Measurements from ENCODE around the gene CCDC188.

Gene CCDC188

DNA sequence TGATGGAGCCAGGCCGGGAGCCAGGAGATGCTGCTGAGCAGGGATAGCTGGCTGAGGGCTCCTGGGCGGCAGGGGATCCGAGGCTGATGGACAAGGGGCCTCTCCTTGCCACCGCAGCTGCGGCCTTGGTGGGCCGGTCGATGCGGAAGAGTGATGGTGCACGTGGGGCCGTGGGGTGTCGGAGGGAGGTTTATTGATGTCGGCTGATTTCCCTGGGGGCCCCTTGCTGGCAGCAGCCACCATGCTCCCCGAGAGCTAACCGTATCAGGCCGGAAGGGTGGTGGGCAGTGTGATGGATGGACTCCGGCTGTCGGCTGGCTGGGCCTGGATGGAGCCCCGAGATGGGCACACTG is 31.0 kb upstream of the CCDC188 start:
- Histone ChIP-seq H3K9me2 (ENCODE audit: low read depth, low read length) (no peaks in the 10 kb centered on the region), H3K9me3 (ENCODE audit: low read length) (no peaks in the 10 kb centered on the region), H3K27me3 (ENCODE audit: insufficient read depth, low read length) (0 out of 2 replicates have a peak, but pooled peaks cover under 1% of the 10 kb centered on the region), H2AFZ (ENCODE audit: low read length) (no peak overlapping the region), H3K4me2 (ENCODE audit: low read length) (no peak overlapping the region), H3K27ac (ENCODE audit: low read depth, low read length, poor library complexity, severe bottlenecking) (no peak overlapping the region), H4K20me1 (ENCODE audit: insufficient read depth, low read length) (no peaks in the 10 kb centered on the region), H3K36me3 (ENCODE audit: insufficient read depth, low read length) (no peaks in the 10 kb centered on the region), H3K4me3 (ENCODE audit: low read depth, low read length, poor library complexity, severe bottlenecking) (no peak overlapping the region), H3K79me2 (ENCODE audit: insufficient read depth, low read length) (no peaks in the 10 kb centered on the region), H3F3A (ENCODE audit: insufficient read depth, low read length) (no peaks in the 10 kb centered on the region), H3K4me1 (ENCODE audit: insufficient read depth, low read length, severe bottlenecking) (no peaks in the 10 kb centered on the region), H3K9ac (ENCODE audit: low read length) (no peak overlapping the region)
- TF ChIP-seq EZH2 (IDR thresholded peaks at IDR 0.05; ENCODE audit: borderline replicate concordance, low read length), result no peak

DNA sequence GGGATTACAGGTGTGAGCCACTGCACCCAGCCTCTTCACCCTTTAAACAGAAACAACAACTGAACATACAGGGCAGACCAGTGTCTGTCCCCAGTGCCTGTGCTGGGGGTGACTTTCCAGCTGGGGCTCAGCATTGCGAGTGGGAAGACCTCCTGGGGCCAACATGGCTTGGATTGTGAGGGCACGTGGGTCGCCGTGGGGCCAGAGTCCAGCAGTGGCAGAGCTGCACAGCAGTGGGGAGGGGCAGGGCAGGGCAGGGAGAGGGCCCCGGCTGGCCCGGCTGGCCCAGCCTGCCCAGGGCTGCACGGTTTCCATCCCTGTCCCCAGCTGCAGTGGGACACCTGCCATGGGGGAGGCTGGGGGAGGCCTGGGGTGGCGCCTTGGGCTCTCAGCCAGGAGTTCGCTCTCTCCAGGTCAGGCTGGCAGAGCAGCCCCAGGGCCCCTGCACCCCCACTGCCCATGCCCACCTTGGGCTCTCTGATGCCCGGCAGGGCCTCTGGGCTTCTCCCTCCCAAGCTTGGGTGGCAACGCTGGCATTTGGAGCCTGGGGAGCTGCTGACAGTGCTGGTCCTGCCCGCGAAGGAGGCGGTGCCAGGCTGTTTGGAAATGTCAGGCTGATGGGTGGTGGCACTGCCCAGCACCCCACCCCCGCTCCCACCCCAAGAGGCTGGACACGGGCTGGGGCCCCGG is 30.5 kb upstream of the CCDC188 start:
- Histone ChIP-seq H3K4me3 (ENCODE audit: low read depth, low read length, poor library complexity, severe bottlenecking) (no peak overlapping the region), H3K9me3 (ENCODE audit: low read length) (no peaks in the 10 kb centered on the region), H3K27ac (ENCODE audit: low read depth, low read length, poor library complexity, severe bottlenecking) (no peak overlapping the region), H3K4me1 (ENCODE audit: insufficient read depth, low read length, severe bottlenecking) (no peaks in the 10 kb centered on the region), H4K20me1 (ENCODE audit: insufficient read depth, low read length) (no peaks in the 10 kb centered on the region), H3F3A (ENCODE audit: insufficient read depth, low read length) (no peaks in the 10 kb centered on the region), H3K9me2 (ENCODE audit: low read depth, low read length) (no peaks in the 10 kb centered on the region), H3K36me3 (ENCODE audit: insufficient read depth, low read length) (no peaks in the 10 kb centered on the region), H3K9ac (ENCODE audit: low read length) (no peak overlapping the region), H3K27me3 (ENCODE audit: insufficient read depth, low read length) (0 out of 2 replicates have a peak, but pooled peaks cover 4% of the 10 kb centered on the region), H2AFZ (ENCODE audit: low read length) (no peak overlapping the region), H3K79me2 (ENCODE audit: insufficient read depth, low read length) (no peaks in the 10 kb centered on the region), H3K4me2 (ENCODE audit: low read length) (no peak overlapping the region)
- TF ChIP-seq, protein P1, sequence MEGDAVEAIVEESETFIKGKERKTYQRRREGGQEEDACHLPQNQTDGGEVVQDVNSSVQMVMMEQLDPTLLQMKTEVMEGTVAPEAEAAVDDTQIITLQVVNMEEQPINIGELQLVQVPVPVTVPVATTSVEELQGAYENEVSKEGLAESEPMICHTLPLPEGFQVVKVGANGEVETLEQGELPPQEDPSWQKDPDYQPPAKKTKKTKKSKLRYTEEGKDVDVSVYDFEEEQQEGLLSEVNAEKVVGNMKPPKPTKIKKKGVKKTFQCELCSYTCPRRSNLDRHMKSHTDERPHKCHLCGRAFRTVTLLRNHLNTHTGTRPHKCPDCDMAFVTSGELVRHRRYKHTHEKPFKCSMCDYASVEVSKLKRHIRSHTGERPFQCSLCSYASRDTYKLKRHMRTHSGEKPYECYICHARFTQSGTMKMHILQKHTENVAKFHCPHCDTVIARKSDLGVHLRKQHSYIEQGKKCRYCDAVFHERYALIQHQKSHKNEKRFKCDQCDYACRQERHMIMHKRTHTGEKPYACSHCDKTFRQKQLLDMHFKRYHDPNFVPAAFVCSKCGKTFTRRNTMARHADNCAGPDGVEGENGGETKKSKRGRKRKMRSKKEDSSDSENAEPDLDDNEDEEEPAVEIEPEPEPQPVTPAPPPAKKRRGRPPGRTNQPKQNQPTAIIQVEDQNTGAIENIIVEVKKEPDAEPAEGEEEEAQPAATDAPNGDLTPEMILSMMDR (IDR thresholded peaks at IDR 0.05; ENCODE audit: low read length), result no peak
- no peak for TF ChIP-seq EZH2 (IDR thresholded peaks at IDR 0.05; ENCODE audit: borderline replicate concordance, low read length)

DNA sequence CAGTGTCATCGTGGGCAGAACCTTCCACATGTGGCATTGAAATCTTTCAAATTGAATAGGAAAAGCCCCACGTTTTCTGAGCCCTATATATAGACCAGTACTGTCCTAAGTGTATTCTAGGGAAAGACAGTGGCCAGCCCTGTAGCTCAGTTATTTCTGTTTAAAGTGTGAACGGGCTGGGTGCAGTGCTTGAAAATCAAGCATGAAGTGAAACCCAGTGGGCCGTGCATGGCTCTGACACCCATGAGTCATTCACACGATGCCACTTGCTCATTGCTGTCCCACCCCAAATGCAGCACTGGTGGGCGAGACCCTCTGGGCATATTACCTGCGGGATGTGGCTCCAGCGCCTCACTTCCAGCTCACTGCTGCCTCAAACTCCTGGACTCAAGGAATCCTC is 29.8 kb upstream of the CCDC188 start:
- Histone ChIP-seq H3K36me3 (ENCODE audit: insufficient read depth, low read length) (no peaks in the 10 kb centered on the region), H3K4me1 (ENCODE audit: insufficient read depth, low read length, severe bottlenecking) (no peaks in the 10 kb centered on the region), H3K79me2 (ENCODE audit: insufficient read depth, low read length) (no peaks in the 10 kb centered on the region), H3K9ac (ENCODE audit: low read length) (no peak overlapping the region), H3K9me2 (ENCODE audit: low read depth, low read length) (no peaks in the 10 kb centered on the region), H4K20me1 (ENCODE audit: insufficient read depth, low read length) (no peaks in the 10 kb centered on the region), H3K9me3 (ENCODE audit: low read length) (no peaks in the 10 kb centered on the region), H3K4me3 (ENCODE audit: low read depth, low read length, poor library complexity, severe bottlenecking) (no peak overlapping the region), H3K27ac (ENCODE audit: low read depth, low read length, poor library complexity, severe bottlenecking) (no peak overlapping the region), H2AFZ (ENCODE audit: low read length) (no peak overlapping the region), H3K4me2 (ENCODE audit: low read length) (no peak overlapping the region), H3K27me3 (ENCODE audit: insufficient read depth, low read length) (0 out of 2 replicates have a peak, but pooled peaks cover 4% of the 10 kb centered on the region), H3F3A (ENCODE audit: insufficient read depth, low read length) (no peaks in the 10 kb centered on the region)
- TF ChIP-seq EZH2 (IDR thresholded peaks at IDR 0.05; ENCODE audit: borderline replicate concordance, low read length), result no peak
- TF ChIP-seq, protein P1 (IDR thresholded peaks at IDR 0.05; ENCODE audit: low read length), result no peak

DNA sequence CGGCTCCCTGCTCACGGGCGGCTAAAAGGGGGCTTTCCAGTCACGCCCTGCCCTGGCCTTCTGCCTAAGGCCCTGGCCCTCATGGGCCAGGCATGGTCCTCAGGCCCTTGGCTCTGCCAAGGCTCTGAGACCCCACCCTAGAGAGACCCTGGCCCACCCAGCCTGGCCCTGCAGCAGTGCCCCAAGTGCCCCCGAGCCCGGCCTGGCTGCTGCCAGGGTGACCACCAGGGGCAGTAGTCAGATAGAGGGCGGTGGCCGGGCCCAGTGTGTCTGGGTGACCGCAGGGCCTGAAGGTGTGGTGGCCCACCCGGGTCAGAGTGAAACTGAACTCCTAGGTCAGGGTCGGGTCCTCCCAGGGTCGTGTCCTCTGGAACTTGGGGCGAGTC is 29.4 kb upstream of the CCDC188 start:
- no peak overlapping the region for H3K4me2 ChIP-seq (ENCODE audit: low read length)

More for the DNA sequence above, 29.4 kb upstream of the CCDC188 start:
- H3K9me3 ChIP-seq (ENCODE audit: low read length), result no peaks in the 10 kb centered on the region
- no peaks in the 10 kb centered on the region for H3K36me3 ChIP-seq (ENCODE audit: insufficient read depth, low read length)
- H3K27ac ChIP-seq (ENCODE audit: low read depth, low read length, poor library complexity, severe bottlenecking), result no peak overlapping the region
- H3K9ac ChIP-seq (ENCODE audit: low read length), result no peak overlapping the region
- no peak overlapping the region for H2AFZ ChIP-seq (ENCODE audit: low read length)
- no peaks in the 10 kb centered on the region for H3K79me2 ChIP-seq (ENCODE audit: insufficient read depth, low read length)
- no peak overlapping the region for H3K4me3 ChIP-seq (ENCODE audit: low read depth, low read length, poor library complexity, severe bottlenecking)
- H4K20me1 ChIP-seq (ENCODE audit: insufficient read depth, low read length), result no peaks in the 10 kb centered on the region
- H3K27me3 ChIP-seq (ENCODE audit: insufficient read depth, low read length), result 0 out of 2 replicates have a peak, but pooled peaks cover 4% of the 10 kb centered on the region
- TF ChIP-seq, protein P1 (IDR thresholded peaks at IDR 0.05; ENCODE audit: low read length), result no peak
- TF ChIP-seq EZH2 (IDR thresholded peaks at IDR 0.05; ENCODE audit: borderline replicate concordance, low read length), result no peak
- no peaks in the 10 kb centered on the region for H3K4me1 ChIP-seq (ENCODE audit: insufficient read depth, low read length, severe bottlenecking)
- no peaks in the 10 kb centered on the region for H3F3A ChIP-seq (ENCODE audit: insufficient read depth, low read length)
- no peaks in the 10 kb centered on the region for H3K9me2 ChIP-seq (ENCODE audit: low read depth, low read length)

All from OCI-LY1 (cell line).